HFF-Myc (cell line): ENCODE results near the gene KAZN.

Source experiments
- DNase-seq: peaks from one replicate; pipeline ENCODE4 v3.0.0-alpha.2; 2011; ENCODE audit warnings: low read depth; ENCODE audit errors: extremely low read depth
- H3K4me3 ChIP-seq: replicated peaks from 2 replicates; pipeline ENCODE4 v1.5.1; 2011; ENCODE audit warnings: low read depth, mild to moderate bottlenecking, control low read depth, low read length
- CTCF ChIP-seq: IDR thresholded peaks from 2 replicates; pipeline ENCODE4 v1.5.1; 2012; ENCODE audit warnings: mild to moderate bottlenecking, low read depth, low read length, control low read depth; ENCODE audit errors: missing control alignments

The KAZN gene

GRCh38 chr1:14848625-14849024 lies 250.1 kb downstream of the KAZN start:
- TF ChIP-seq CTCF = no peak
- DNase-seq = no peak

GRCh38 chr1:14849038-14849437 lies 250.6 kb downstream of the KAZN start:
- no peak for TF ChIP-seq CTCF
- H3K4me3 ChIP-seq = no peak overlapping the region
- DNase-seq = peak; percentile 67

More at GRCh38 chr1:14848625-14849024, 250.1 kb downstream of the KAZN start:
- no peak overlapping the region for H3K4me3 ChIP-seq

GRCh38 chr1:14850563-14850962 lies 252.1 kb downstream of the KAZN start:
- H3K4me3 ChIP-seq = no peak overlapping the region
- DNase-seq = no peak
- no peak for TF ChIP-seq CTCF

- no peak for TF ChIP-seq CTCF
- no peak for DNase-seq
- H3K4me3 ChIP-seq = no peak overlapping the region
Observed at GRCh38 chr1:14851760-14852159, 253.3 kb downstream of the KAZN start.

GRCh38 chr1:14852291-14852690 lies 253.8 kb downstream of the KAZN start:
- no peak for DNase-seq
- no peak for TF ChIP-seq CTCF
- no peak overlapping the region for H3K4me3 ChIP-seq

- no peak for TF ChIP-seq CTCF
- H3K4me3 ChIP-seq = no peak overlapping the region
- DNase-seq = no peak
Observed at GRCh38 chr1:14853518-14853917, 255.0 kb downstream of the KAZN start.

- no peak for TF ChIP-seq CTCF
- no peak for DNase-seq
- H3K4me3 ChIP-seq = no peak overlapping the region
Observed at GRCh38 chr1:14855268-14855667, 256.8 kb downstream of the KAZN start.
